Lung (tissue), 12 donors: Measurements from ENCODE around the gene MSH5. TPM values are rescaled to one million over a fixed set of nuclear protein-coding genes. Genes with fewer than 3 reads are reported as not detected.

Experiments used
- ATAC-seq: fragments of 200-7000 bp; cut with Tn5 transposase; one replicate; pipeline ENCODE4 v1.9.1; 2020; ENCODE audit warnings: moderate number of reproducible peaks; ENCODE audit not compliant: insufficient read depth, low FRiP score
- DNase-seq, 3 donors: peaks; one replicate each; pipeline ENCODE4 v3.0.0-alpha.2; 2013 to 2017
- H3K27ac ChIP-seq, 2 donors: one replicate each; pipeline ENCODE4 v1.5.1; 2013; ENCODE audit warnings: mild to moderate bottlenecking in 2 of 2, moderate library complexity in 2 of 2, control low read depth in 1 of 2, inconsistent platforms in 1 of 2, low read depth in 1 of 2, low read length in 1 of 2
- H3K27me3 ChIP-seq, 3 donors: one replicate each; pipeline ENCODE4 v1.5.1; 2013; ENCODE audit warnings: low read length in 2 of 3; ENCODE audit not compliant: control insufficient read depth in 3 of 3, insufficient read depth in 3 of 3
- H3K36me3 ChIP-seq, 4 donors: one replicate each; pipeline ENCODE4 v1.5.1; 2013; ENCODE audit warnings: low read length in 4 of 4, mild to moderate bottlenecking in 1 of 4, moderate library complexity in 1 of 4; ENCODE audit not compliant: control insufficient read depth in 4 of 4, insufficient read depth in 4 of 4
- H3K4me1 ChIP-seq, 5 donors: one replicate each; pipeline ENCODE4 v1.5.1; 2013; ENCODE audit warnings: low read length in 5 of 5, mild to moderate bottlenecking in 2 of 5, moderate library complexity in 1 of 5; ENCODE audit not compliant: control insufficient read depth in 5 of 5, insufficient read depth in 5 of 5
- H3K4me3 ChIP-seq: one replicate; pipeline ENCODE4 v1.5.1; 2013; ENCODE audit warnings: mild to moderate bottlenecking, control low read depth, moderate library complexity
- H3K9ac ChIP-seq, 2 donors: one replicate each; pipeline ENCODE4 v1.5.1; 2013; ENCODE audit warnings: low read length in 2 of 2, control low read depth in 1 of 2; ENCODE audit not compliant: insufficient read depth in 1 of 2
- H3K9me3 ChIP-seq, 4 donors: one replicate each; pipeline ENCODE4 v1.5.1; 2013; ENCODE audit warnings: low read length in 3 of 4, mild to moderate bottlenecking in 1 of 4, moderate library complexity in 1 of 4; ENCODE audit not compliant: control insufficient read depth in 4 of 4, insufficient read depth in 3 of 4
- WGBS, 2 donors: extraction: QIAGEN DNeasy Blood & Tissue Kit; methylation state at CpG; one replicate each; pipeline ENCODE4 v1.1.7; 2013; 5-methylcytosine and 5-hydroxymethylcytosine counted together
- polyA plus RNA-seq, 2 donors: library from polyadenylated mRNA; stranded (reverse); fragments of 200-250 nt; gene quantifications; one replicate each; pipeline ENCODE4 v1.2.1, GENCODE V29; 2013
- total RNA-seq, 2 donors: library from RNA; depleted of rRNA in 1 of 2; stranded (reverse); fragments of >200 nt in 1 of 2; gene quantifications; one replicate each; pipeline ENCODE4 v1.2.1, GENCODE V29; 2014 to 2021
- TF ChIP-seq, protein P1 (sequence below): IDR thresholded peaks from 2 replicates; pipeline ENCODE4 v1.5.1; 2012; ENCODE audit warnings: mild to moderate bottlenecking; ENCODE audit errors: control extremely low read depth, extremely low read depth
- donor health status: control.
- donor health status: control.
- donor health status: Bipolar disorder and iron deficiency.
- donor health status: healthy.
- donor health status: DM: yes; HTN: yes; CAD: no.

Gene MSH5
- total and polyA plus RNA-seq, 4 donors: 4.5 to 17.8 (median 13.4) TPM

- WGBS, 2 donors: 86 to 87% methylated on average over 5 of the region's 5 CpGs
- Histone ChIP-seq H3K9ac (no peak overlapping the region), H3K27me3 (no peaks in the 10 kb centered on the region), H3K4me1 (peaks cover 0 to 20% (median 0%) of the 10 kb centered on the region in 5 donors), H3K27ac (no peak overlapping the region), H3K36me3 (no peaks in the 10 kb centered on the region), H3K4me3 (no peak overlapping the region), H3K9me3 (no peaks in the 10 kb centered on the region)
- no peak for DNase-seq
- TF ChIP-seq, protein P1, sequence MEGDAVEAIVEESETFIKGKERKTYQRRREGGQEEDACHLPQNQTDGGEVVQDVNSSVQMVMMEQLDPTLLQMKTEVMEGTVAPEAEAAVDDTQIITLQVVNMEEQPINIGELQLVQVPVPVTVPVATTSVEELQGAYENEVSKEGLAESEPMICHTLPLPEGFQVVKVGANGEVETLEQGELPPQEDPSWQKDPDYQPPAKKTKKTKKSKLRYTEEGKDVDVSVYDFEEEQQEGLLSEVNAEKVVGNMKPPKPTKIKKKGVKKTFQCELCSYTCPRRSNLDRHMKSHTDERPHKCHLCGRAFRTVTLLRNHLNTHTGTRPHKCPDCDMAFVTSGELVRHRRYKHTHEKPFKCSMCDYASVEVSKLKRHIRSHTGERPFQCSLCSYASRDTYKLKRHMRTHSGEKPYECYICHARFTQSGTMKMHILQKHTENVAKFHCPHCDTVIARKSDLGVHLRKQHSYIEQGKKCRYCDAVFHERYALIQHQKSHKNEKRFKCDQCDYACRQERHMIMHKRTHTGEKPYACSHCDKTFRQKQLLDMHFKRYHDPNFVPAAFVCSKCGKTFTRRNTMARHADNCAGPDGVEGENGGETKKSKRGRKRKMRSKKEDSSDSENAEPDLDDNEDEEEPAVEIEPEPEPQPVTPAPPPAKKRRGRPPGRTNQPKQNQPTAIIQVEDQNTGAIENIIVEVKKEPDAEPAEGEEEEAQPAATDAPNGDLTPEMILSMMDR: no peak
- ATAC-seq: no peak
Measured at GRCh38 chr6:31720196-31720770, 19.5 kb upstream of the MSH5 start.

DNA sequence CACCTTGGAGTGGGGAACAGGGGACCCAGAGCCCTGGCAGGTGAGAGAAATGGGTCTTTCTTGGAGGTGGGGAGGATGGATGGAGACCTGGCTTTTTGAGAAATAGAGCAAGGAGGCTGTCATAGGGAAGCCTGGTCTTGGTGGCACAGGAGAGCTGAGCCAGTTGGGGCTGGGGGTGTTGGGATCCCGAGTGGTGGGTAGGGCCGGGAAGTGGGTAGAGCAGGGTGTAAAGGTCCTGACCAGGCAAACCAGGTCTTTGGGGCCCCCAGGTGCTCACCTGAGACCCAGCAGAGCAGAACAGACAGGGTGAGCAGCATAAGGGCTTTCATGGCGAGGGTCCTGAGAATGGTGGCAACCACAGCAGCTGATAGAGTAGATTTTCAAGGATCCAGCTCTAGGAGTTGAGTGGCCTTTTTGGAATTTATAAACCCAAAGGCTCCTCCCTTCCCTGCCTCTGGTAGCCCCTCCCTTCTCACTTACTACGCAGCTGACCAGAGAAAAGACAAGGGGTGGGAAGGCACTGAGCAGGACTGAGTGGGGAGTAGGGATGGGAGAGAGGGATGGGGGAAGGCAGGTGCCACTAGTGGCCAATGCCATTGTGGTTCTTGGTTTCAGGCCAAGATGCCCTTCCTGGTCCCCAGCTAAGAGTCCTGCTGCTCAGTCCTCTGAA lies 18.3 kb upstream of the MSH5 start, which contains the start of gene LY6G6C:
LY6G6C (minus strand) TSS at position 396 of the 670 bp plus-strand sequence; CDS start at position 329, 67 bp downstream.
- TF ChIP-seq, protein P1: no peak
- no peak within 1 kb of the TSS for H3K4me3 ChIP-seq
- H3K27ac ChIP-seq: no peak within 1 kb of the TSS
- no peak for ATAC-seq
- H3K36me3 ChIP-seq: peaks cover 0 to 9% (median 6%) of the 10 kb centered on the region in 4 donors
- DNase-seq: no peak
- no peaks in the 10 kb centered on the region for H3K9me3 ChIP-seq
- H3K27me3 ChIP-seq: no peaks in the 10 kb centered on the region
- peaks cover 0 to 17% (median 0%) of the 10 kb centered on the region in 5 donors for H3K4me1 ChIP-seq
- WGBS, 2 donors: 93 to 94% methylated on average over 4 of the region's 4 CpGs
- no peak within 1 kb of the TSS for H3K9ac ChIP-seq

DNA sequence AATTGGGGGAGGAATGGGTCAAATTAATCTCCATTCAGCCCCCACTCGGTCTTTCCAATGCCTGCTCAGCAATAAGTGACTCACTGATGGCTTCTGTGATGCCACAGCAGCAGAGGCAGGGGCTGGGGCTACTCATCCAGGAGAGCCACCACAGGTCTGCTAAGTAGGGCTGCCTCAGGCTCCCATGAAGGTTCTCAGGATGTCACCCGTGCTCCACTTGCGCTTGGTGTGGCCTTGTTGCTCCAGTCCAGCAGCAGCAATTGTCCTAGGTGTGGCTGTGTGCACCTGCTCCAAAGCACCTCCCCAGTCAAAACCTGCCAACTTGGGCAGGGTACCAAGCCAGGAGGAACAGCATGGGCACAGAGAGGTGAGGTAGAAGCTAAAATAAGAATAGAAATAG lies 17.6 kb upstream of the MSH5 start:
- H3K4me3 ChIP-seq: no peak overlapping the region
- WGBS, 2 donors: 93% methylated on average over 3 of the region's 3 CpGs
- H3K9me3 ChIP-seq: no peaks in the 10 kb centered on the region
- no peak overlapping the region for H3K9ac ChIP-seq
- no peak overlapping the region for H3K27ac ChIP-seq
- H3K36me3 ChIP-seq: peaks cover 0 to 16% (median 10%) of the 10 kb centered on the region in 4 donors
- H3K27me3 ChIP-seq: no peaks in the 10 kb centered on the region
- ATAC-seq: no peak
- H3K4me1 ChIP-seq: peaks cover 0 to 17% (median 0%) of the 10 kb centered on the region in 5 donors
- no peak for DNase-seq
- TF ChIP-seq, protein P1: no peak
